Measurements from ENCODE around the gene FMNL2.

FMNL2 gene

DNA sequence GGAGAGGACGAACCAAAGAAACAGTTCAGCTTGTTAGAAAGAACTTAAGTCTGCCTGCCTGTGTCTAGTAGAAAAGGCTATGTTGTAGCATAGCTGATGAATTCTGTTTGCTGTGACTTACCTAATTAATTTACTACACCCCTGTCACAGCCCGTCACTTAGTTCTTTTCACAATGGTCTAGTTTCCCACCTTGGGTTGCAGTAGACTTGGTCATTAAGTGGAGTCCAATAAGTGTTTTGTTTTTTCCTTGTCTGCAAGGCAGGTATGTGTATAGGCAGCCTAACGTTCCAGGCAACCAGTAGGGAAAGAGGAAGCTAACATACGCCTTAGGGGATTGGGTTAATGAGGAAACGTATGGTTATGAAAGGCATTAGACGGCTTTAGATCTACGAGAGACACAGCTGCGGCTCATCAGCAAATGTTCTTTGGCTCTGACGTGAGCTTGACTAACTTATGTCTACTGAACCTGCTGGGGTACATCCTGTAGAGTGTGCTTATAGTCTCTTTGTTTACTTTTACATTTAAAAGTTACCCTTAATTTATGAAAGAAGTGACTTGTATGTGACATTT, 202.2 kb downstream of the FMNL2 start:
- no peak for DNase-seq

GRCh38 chr2:152539424-152539823, 204.4 kb downstream of the FMNL2 start:
- no peak for DNase-seq

- no peak for DNase-seq
These were observed 206.7 kb downstream of the FMNL2 start for GRCh38 chr2:152541712-152542111.

- DNase-seq, result no peak
These were observed 207.5 kb downstream of the FMNL2 start for GRCh38 chr2:152542337-152542994.

DNA sequence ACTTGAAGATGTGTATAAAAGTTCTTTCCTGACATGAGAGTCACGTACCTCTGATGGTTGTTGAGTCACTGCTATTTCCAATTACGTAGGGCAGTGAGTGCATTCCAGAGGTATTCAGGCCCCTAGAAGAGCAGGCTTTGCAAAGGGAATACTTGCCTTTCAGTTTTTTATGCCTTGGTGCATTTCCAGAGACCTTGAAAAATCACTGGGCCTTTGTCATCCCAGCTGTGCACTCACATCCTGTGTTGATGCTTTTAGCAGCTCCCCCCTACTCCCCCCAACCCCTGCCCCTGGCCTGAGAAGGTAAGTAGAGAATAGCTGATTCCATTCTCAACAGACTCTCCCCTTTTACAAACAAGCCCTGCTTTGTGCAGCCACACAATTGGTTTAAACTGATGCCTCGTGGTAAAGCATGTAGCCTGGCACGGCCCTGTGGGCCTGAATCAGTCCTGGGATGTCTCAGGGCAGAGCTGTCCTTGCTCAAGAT, 208.1 kb downstream of the FMNL2 start:
- DNase-seq, result no peak

DNA sequence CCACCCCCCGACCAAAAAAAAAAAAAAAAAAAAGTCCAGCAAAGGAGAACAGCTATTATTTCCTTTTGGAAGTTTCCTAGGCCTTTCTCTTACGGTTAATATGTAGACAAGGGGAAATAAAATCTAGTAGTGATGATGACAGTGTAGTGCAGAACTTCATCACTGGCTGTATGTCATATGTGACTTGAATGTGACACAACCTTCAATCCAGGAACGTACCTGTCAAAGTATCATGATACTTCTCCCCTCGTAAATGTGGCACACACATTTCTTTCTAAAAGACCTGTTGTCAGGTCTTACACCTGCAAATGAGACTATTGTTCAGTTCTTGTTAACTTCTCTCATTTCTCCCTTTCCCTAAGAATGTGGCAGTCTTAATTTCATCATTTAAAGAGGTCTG, 208.7 kb downstream of the FMNL2 start:
- no peak for DNase-seq

- no peak for DNase-seq
These were observed 209.7 kb downstream of the FMNL2 start for GRCh38 chr2:152544638-152545037.

- DNase-seq, result no peak
These were observed 211.4 kb downstream of the FMNL2 start for GRCh38 chr2:152546230-152546837.

DNA sequence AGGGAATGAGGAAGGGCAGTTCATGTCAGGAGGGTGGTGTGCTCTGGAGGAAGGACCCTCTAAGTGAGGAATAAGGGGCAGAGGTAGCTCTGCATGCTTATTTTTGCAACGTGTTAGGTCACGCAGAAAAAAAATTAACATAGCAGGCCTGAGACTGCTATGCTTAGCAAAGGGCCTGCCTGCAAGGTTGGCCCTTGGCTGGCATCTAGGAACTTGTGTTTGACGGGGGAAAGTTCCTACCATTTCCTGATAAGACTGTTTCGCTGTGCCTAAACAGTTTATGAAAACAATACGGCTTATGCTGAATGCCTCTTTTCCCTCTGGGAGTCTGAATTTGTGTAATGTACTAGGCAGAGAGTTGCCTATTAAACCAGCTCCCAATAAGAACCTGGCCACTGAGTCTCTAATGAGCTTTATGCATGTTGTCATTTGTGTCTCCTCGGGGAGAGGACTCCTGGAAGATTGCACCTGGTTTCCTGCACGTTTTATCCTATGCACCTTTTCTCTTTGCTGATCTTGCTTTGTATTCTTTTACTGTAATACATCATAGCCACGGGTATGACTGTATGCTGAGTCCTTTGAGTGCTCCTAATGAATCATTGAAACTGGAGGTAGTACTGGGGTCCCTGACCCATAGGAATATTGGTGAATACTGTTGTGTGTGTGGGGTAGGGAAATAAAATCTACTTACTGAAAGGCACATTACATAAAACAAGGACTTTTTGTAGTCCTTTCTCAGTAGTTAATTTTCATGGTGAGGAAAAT, 213.3 kb downstream of the FMNL2 start:
- DNase-seq, result no peak

GRCh38 chr2:152548996-152549395, 214.0 kb downstream of the FMNL2 start:
- no peak for DNase-seq

GRCh38 chr2:152549423-152549822, 214.4 kb downstream of the FMNL2 start:
- DNase-seq, result no peak

- no peak for DNase-seq
These were observed 215.4 kb downstream of the FMNL2 start for GRCh38 chr2:152550386-152550785.

DNA sequence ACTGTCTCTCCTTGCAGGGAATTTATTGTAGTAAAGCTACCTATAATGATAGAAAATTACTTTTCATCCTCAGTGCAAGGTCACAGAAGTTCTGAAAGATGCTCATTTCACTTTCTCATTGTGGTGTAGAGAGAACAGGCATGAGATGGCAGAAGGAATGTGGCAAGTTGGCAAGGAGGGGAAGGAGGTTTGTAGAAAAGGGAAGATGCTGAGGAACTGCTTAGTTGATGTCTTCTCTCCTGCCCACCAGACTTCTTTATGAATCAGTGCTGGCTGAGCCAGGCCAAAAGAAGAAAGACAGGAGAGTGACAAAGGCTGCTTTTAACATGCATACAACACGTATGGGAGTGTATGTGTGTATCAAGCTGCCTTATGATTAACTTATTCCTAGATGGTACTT, 217.9 kb downstream of the FMNL2 start:
- DNase-seq, result no peak

- no peak for DNase-seq
These were observed 218.5 kb downstream of the FMNL2 start for GRCh38 chr2:152553518-152553917.

DNA sequence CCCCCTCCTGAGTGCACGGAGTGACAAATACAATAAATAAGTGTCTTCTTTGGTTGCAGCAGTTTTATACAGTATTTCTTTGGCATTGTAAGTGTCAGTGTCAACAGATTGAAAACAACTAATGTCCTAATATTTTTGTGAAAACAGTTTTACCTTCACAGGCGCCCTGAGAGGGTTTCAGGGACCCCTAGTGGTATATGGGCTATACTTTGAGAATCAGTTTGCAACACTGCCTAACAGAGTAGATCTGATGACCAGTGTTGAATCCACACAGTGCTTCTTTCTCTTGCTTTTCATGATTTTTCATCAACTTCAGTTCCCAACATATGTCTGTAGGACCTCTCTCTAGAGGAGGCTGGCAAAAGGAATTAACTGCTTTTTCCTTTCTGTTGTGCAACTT, 220.1 kb downstream of the FMNL2 start:
- no peak for DNase-seq

DNA sequence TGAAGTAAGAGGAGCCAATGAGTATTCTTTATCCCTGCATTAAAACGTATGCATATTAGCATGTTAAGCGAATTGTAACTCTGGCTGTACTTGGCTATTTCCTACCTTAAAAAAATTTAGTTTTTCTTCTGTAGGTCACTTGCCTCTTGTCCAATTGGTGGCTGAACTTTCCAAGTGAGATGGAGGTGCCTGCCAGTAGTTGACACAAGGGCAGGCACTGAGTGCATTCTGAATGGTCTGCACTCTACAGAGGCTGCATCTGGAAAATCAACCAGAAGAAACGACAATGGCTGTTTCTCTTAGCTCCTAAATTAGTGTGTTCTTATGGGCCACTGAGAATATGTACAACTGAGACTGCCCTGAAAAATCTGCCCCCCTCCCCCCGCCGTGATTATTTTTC, 221.5 kb downstream of the FMNL2 start:
- no peak for DNase-seq

- no peak for DNase-seq
These were observed 222.4 kb downstream of the FMNL2 start for GRCh38 chr2:152557273-152557888.

GRCh38 chr2:152558158-152558984, 223.4 kb downstream of the FMNL2 start:
- no peak for DNase-seq

GRCh38 chr2:152559008-152559407, 224.0 kb downstream of the FMNL2 start:
- no peak for DNase-seq

- no peak for DNase-seq
These were observed 225.2 kb downstream of the FMNL2 start for GRCh38 chr2:152560166-152560565.

DNA sequence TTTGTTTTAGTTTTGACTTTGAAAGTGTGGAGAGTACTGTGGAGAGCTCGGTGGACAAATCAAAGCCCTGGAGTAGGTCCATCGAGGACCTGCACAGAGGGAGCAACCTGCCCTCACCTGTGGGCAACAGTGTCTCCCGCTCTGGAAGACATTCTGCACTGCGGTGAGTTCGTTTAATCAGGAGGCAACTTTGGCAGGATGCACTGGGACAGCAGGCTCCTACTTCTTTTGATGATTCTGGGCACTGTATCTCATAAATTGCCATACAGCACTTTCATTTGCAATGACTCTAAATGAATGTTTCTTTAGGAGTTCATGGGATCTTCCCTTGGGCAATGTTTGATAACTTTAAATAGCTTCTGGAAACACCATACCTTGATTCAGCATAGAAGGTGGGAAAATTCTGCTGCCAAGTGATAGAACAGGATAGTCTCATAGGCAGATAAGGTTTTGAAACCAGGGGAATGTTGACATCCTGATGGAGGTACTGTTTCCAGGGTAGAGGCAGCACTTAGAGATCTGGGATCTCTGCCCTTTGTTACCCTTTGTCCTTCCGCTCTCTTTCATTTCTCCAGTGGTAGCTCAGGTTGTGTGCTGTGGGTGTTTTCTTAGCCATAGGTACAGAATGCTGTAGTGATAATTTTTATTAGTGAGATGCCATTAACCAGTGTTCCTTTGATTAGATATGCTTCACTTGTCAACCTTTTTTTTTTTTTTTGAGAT, 226.1 kb downstream of the FMNL2 start:
- DNase-seq, result no peak

All from activated T-cell treated with anti-CD3 and anti-CD28 coated beads, Interleukin-2, amount 50 U/mL, for 1 hour (primary cell).